Breast epithelium (tissue), 3 donors: Measurements from ENCODE around the gene VEGFC.

Experiments
- POLR2AphosphoS5 ChIP-seq, 3 donors: sonication (generic); formaldehyde crosslinking; IDR thresholded peaks; one replicate each; pipeline ENCODE4 v1.6.1; 2017; ENCODE audit warnings: antibody characterized with exemption in 3 of 3
- TF ChIP-seq, protein P1 (sequence below), 3 donors: fragments of 450-650 bp; IDR thresholded peaks; one replicate each; pipeline ENCODE4 v1.5.1; 2016 to 2017; ENCODE audit warnings: antibody characterized with exemption in 3 of 3, mild to moderate bottlenecking in 3 of 3, moderate library complexity in 3 of 3

DNA sequence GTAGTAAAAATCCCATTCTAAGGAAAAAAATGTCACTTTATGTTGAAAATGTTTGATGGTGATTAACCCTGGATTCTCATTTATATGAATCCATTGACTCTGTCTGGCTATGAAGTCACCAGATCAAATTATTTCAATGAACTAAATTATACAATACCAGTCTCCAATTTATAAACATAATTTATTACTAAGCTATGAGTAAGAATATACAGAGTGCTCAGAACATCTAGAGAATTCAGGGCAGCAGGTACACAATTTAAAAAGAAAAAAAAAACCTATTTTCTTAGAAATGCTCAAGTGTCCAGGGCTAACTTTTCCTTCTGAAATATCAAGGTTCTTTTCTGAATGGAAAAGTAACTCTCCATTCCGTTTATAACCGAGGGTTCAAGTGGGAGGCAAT, 48.6 kb downstream of the VEGFC start:
- TF ChIP-seq, protein P1, sequence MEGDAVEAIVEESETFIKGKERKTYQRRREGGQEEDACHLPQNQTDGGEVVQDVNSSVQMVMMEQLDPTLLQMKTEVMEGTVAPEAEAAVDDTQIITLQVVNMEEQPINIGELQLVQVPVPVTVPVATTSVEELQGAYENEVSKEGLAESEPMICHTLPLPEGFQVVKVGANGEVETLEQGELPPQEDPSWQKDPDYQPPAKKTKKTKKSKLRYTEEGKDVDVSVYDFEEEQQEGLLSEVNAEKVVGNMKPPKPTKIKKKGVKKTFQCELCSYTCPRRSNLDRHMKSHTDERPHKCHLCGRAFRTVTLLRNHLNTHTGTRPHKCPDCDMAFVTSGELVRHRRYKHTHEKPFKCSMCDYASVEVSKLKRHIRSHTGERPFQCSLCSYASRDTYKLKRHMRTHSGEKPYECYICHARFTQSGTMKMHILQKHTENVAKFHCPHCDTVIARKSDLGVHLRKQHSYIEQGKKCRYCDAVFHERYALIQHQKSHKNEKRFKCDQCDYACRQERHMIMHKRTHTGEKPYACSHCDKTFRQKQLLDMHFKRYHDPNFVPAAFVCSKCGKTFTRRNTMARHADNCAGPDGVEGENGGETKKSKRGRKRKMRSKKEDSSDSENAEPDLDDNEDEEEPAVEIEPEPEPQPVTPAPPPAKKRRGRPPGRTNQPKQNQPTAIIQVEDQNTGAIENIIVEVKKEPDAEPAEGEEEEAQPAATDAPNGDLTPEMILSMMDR (IDR thresholded peaks at IDR 0.05): no peak
- no peak for TF ChIP-seq POLR2AphosphoS5 (IDR thresholded peaks at IDR 0.05)
